ENCODE results near the gene CSRP3.

CSRP3 gene

GRCh38 chr11:19181531-19182261 is 20.1 kb downstream of the CSRP3 start:
- no peak overlapping the region for H3K4me3 ChIP-seq (ENCODE audit: insufficient read depth, low read length, poor library complexity, severe bottlenecking)
- H3K36me3 ChIP-seq (ENCODE audit: low read length), result peaks cover 6% of the 10 kb centered on the region
- no peaks in the 10 kb centered on the region for H3K27me3 ChIP-seq (ENCODE audit: low read length)
- no peak for TF ChIP-seq EZH2phosphoT487 (conservative IDR thresholded peaks at IDR 0.05; ENCODE audit: low read length)
- TF ChIP-seq, protein P1, sequence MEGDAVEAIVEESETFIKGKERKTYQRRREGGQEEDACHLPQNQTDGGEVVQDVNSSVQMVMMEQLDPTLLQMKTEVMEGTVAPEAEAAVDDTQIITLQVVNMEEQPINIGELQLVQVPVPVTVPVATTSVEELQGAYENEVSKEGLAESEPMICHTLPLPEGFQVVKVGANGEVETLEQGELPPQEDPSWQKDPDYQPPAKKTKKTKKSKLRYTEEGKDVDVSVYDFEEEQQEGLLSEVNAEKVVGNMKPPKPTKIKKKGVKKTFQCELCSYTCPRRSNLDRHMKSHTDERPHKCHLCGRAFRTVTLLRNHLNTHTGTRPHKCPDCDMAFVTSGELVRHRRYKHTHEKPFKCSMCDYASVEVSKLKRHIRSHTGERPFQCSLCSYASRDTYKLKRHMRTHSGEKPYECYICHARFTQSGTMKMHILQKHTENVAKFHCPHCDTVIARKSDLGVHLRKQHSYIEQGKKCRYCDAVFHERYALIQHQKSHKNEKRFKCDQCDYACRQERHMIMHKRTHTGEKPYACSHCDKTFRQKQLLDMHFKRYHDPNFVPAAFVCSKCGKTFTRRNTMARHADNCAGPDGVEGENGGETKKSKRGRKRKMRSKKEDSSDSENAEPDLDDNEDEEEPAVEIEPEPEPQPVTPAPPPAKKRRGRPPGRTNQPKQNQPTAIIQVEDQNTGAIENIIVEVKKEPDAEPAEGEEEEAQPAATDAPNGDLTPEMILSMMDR (IDR thresholded peaks at IDR 0.05; ENCODE audit: insufficient read depth, low read length, poor library complexity, severe bottlenecking), result no peak
- peaks cover 4% of the 10 kb centered on the region; the same call in 1 of the 2 replicates for H3F3A ChIP-seq (ENCODE audit: insufficient read depth)
- H3K9me3 ChIP-seq (ENCODE audit: insufficient read depth, low read length), result no peaks in the 10 kb centered on the region
- no peaks in the 10 kb centered on the region; the same call in 1 of the 2 replicates for H4K20me1 ChIP-seq (ENCODE audit: low read depth, low read length)
- H2AFZ ChIP-seq (ENCODE audit: low read depth, low read length, severe bottlenecking), result no peak overlapping the region
- H3K79me2 ChIP-seq (ENCODE audit: insufficient read depth, low read length), result no peaks in the 10 kb centered on the region
- H3K9me2 ChIP-seq (replicated peaks; ENCODE audit: insufficient read depth, low read length), result no peaks in the 10 kb centered on the region
- H3K27ac ChIP-seq (ENCODE audit: low read depth, low read length), result no peak overlapping the region
- no peak overlapping the region for H3K9ac ChIP-seq (ENCODE audit: low read length)
- H3K4me2 ChIP-seq (ENCODE audit: low read depth, low read length, poor library complexity, severe bottlenecking), result no peak overlapping the region

DNA sequence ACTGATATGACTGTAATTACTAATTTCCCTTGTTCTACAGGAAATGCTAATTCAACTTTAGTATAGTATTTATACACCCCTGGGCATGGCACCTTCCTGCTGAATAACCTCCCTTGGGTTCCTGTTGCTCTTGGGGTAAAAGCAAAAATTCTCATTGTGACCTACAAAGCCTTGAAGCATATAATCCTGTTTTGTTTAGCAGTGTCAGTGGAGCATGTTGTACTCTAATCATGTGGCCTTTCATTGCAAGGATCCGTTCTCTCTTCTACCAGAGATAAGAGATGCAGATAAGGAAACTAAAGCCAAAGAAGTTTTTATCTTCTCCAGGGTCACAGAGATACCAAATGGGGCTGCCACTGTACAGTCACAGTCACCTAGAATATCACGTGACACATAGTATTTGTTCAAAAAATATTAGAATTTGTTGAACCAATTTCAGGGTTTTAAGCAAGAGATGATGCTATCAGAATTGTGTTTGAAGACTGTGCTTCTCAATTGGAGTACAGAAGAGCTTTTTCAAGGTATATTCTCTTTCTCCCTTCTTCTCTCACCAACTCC is 25.1 kb downstream of the CSRP3 start:
- Histone ChIP-seq H3K36me3 (ENCODE audit: low read length) (peaks cover 29% of the 10 kb centered on the region), H3K9ac (ENCODE audit: low read length) (no peak overlapping the region), H3K79me2 (ENCODE audit: insufficient read depth, low read length) (no peaks in the 10 kb centered on the region), H4K20me1 (ENCODE audit: low read depth, low read length) (no peaks in the 10 kb centered on the region; the same call in 1 of the 2 replicates), H3K4me3 (ENCODE audit: insufficient read depth, low read length, poor library complexity, severe bottlenecking) (no peak overlapping the region), H3K9me2 (replicated peaks; ENCODE audit: insufficient read depth, low read length) (no peaks in the 10 kb centered on the region), H3K4me2 (ENCODE audit: low read depth, low read length, poor library complexity, severe bottlenecking) (no peak overlapping the region), H3K27me3 (ENCODE audit: low read length) (no peaks in the 10 kb centered on the region), H3F3A (ENCODE audit: insufficient read depth) (peaks cover 4% of the 10 kb centered on the region; the same call in 1 of the 2 replicates), H3K27ac (ENCODE audit: low read depth, low read length) (no peak overlapping the region), H2AFZ (ENCODE audit: low read depth, low read length, severe bottlenecking) (no peak overlapping the region), H3K9me3 (ENCODE audit: insufficient read depth, low read length) (no peaks in the 10 kb centered on the region)
- no peak for TF ChIP-seq EZH2phosphoT487 (conservative IDR thresholded peaks at IDR 0.05; ENCODE audit: low read length)
- TF ChIP-seq, protein P1 (IDR thresholded peaks at IDR 0.05; ENCODE audit: insufficient read depth, low read length, poor library complexity, severe bottlenecking), result no peak

- Histone ChIP-seq H3K9ac (ENCODE audit: low read length) (no peak overlapping the region), H3K36me3 (ENCODE audit: low read length) (peaks cover 42% of the 10 kb centered on the region), H3K4me3 (ENCODE audit: insufficient read depth, low read length, poor library complexity, severe bottlenecking) (no peak overlapping the region), H3K27me3 (ENCODE audit: low read length) (no peaks in the 10 kb centered on the region), H2AFZ (ENCODE audit: low read depth, low read length, severe bottlenecking) (no peak overlapping the region), H3K27ac (ENCODE audit: low read depth, low read length) (no peak overlapping the region), H3K4me2 (ENCODE audit: low read depth, low read length, poor library complexity, severe bottlenecking) (no peak overlapping the region), H3K79me2 (ENCODE audit: insufficient read depth, low read length) (no peaks in the 10 kb centered on the region), H3K9me3 (ENCODE audit: insufficient read depth, low read length) (no peaks in the 10 kb centered on the region), H3F3A (ENCODE audit: insufficient read depth) (peaks cover 4% of the 10 kb centered on the region; the same call in 1 of the 2 replicates), H4K20me1 (ENCODE audit: low read depth, low read length) (no peaks in the 10 kb centered on the region), H3K9me2 (replicated peaks; ENCODE audit: insufficient read depth, low read length) (no peaks in the 10 kb centered on the region)
- no peak for TF ChIP-seq EZH2phosphoT487 (conservative IDR thresholded peaks at IDR 0.05; ENCODE audit: low read length)
- TF ChIP-seq, protein P1 (IDR thresholded peaks at IDR 0.05; ENCODE audit: insufficient read depth, low read length, poor library complexity, severe bottlenecking), result no peak
Observed at GRCh38 chr11:19173964-19174638, 27.7 kb downstream of the CSRP3 start.

All from SU-DHL-6 (cell line).